Measurements from ENCODE around the gene ASPSCR1. TPM values are rescaled to one million over a fixed set of nuclear protein-coding genes. Genes with fewer than 3 reads are reported as not detected.
A peak's percentile ranks its signal among the peaks of the same experiment; 100 is the strongest.
"Not testable (repeated sequence)": the region's sequence is repeated elsewhere in the genome, so short reads cannot be mapped to it uniquely, and the experiment has no call there.

The ASPSCR1 gene
- total RNA-seq, 2 experiments from 2014 or later, result 34.4 to 35.1 TPM

DNA sequence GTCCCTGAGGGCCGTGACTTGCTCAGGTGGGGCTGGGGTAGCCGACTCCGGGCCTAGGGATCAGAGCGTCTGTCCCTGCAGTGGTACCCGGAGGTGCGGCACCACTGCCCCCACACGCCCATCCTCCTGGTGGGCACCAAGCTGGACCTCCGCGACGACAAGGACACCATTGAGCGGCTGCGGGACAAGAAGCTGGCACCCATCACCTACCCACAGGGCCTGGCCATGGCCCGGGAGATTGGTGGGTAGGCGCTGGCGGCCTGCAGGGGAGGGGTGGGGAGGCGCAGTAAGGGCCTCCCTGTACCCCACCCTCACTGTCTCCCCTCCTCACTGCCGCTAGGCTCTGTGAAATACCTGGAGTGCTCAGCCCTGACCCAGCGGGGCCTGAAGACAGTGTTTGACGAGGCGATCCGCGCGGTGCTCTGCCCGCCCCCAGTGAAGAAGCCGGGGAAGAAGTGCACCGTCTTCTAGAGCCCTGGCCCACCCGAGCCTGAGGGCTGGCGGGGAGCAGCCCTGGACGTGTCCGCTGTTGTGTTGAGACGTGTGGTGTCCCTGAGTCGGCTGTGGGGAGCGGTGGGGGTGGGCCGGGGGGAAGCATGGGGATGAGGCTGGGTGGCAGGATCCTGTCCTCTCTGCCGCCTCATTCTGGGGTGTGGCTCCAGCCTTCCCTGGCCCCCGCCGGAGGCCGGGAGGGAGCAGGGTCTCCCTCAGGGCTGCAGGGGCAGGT lies 56.1 kb downstream of the ASPSCR1 start:
- no peaks in the 10 kb centered on the region for H3K27me3 Mint-ChIP-seq
- POLR2A ChIA-PET, result no interaction called here
- ATAC-seq (ENCODE audit: low read depth) (no peak), DNase-seq (no peak)
- peaks cover 18% of the 10 kb centered on the region for H3K4me1 Mint-ChIP-seq
- H3K9me3 Mint-ChIP-seq, result no peaks in the 10 kb centered on the region
- H3K36me3 Mint-ChIP-seq, result peaks cover 13% of the 10 kb centered on the region
- H3K27ac Mint-ChIP-seq, result no peak overlapping the region
- no peak overlapping the region for H3K4me3 Mint-ChIP-seq

DNA sequence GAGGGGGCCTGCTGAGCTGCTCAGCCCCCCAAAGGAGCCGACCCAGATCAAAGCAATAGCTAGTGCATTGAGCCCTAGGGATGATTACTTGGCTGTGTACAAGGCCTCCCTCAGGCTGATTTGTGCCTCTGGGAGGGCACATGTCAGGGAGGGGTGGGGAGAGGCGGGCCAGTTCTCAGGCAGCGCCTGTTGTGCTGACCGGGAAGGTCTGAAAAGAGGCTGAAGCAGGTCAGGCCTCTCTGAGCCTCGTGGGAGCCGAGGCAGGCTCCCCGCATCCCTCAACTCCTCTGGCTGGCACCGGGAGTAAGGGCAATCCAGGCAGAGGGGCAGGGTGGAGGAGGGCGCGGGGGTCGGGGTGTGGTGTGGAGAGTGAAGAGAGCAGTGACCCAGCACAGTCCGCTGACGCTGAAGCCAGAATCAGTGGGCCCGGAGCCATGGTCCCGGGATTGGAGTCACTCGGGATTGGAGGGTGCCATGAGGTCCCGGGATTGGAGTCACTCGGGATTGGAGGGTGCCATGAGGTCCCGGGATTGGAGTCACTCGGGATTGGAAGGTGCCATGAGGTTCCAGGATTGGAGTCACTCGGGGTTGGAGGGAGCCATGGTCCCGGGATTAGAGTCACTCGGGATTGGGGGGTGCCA lies 57.1 kb downstream of the ASPSCR1 start:
- H3K27ac Mint-ChIP-seq, result no peak overlapping the region
- H3K27me3 Mint-ChIP-seq, result no peaks in the 10 kb centered on the region
- H3K4me1 Mint-ChIP-seq, result peaks cover 25% of the 10 kb centered on the region
- DNase-seq, result no peak
- H3K9me3 Mint-ChIP-seq, result no peaks in the 10 kb centered on the region
- H3K36me3 Mint-ChIP-seq, result peaks cover 12% of the 10 kb centered on the region
- ATAC-seq (ENCODE audit: low read depth), result no peak
- H3K4me3 Mint-ChIP-seq, result no peak overlapping the region
- POLR2A ChIA-PET, result interaction anchor here (1.0 kb wide), 1 partner anchor 64 kb away, joined by 4 read pairs; the partner anchor contains the start of gene FASN

DNA sequence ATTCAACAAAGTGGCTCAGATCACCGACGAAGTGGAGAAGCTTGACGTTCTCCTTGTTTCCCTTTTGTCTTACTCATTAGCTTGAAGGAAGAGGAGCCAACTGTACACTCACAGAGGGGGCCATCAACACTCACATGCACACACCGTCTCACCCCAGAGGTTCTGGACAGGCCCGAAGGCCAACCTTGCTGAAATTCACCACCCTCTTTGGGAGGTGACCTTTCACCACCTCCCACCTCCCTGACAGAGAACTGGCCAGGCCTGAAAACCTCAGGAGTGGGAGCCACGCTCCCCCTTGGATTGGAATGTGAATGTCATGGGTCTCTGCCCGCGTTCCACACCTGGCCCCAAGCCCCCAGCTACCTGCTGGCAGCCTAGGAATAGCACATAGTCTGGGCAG lies 58.1 kb downstream of the ASPSCR1 start:
- Mint-ChIP-seq H3K4me1 (peaks cover 21% of the 10 kb centered on the region), H3K27me3 (no peaks in the 10 kb centered on the region), H3K9me3 (no peaks in the 10 kb centered on the region), H3K36me3 (peaks cover 9% of the 10 kb centered on the region), H3K4me3 (peak overlapping the region; percentile 29), H3K27ac (no peak overlapping the region)
- no peak for DNase-seq
- POLR2A ChIA-PET, result interaction anchor here (0.7 to 1.0 kb wide), 2 partner anchors 13 to 63 kb away, joined by 3 to 4 read pairs; partner anchors contain the start of genes CENPX, FASN and LRRC45
- ATAC-seq (ENCODE audit: low read depth), result no peak

DNA sequence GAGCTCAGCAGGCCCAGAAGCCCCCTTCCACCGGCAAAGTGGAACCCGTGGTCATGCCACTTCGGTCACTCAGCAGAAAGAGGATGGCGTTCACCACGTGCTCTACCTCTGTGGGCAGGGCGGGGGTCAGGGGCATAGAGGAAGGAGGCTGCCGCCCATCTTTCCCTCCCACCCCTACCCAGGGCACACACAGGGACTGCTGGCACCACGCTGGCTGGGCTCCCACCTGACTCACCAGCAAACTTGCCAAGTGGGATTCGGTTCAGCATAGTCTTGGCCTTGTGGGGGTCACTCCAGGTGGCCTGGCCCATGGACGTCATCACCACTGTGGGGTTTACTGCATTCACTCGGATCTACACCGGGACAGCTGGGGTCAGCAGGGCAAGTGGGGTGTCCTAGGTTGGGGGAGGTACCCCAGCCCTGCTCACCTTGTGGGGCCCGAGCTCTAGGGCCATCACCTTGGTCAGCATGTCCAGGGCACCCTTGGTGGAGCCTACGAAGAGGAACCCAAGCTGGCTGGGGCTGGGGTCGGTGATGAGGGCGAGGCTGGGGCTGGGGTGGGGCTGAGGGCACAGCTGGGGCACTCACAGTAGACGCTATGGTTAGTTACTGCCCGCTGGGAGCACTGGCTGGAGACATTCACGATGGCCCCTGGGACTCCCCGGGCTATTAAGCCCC lies 58.7 kb downstream of the ASPSCR1 start:
- peaks cover 20% of the 10 kb centered on the region for H3K4me1 Mint-ChIP-seq
- no peaks in the 10 kb centered on the region for H3K9me3 Mint-ChIP-seq
- POLR2A ChIA-PET, result interaction anchor here (0.7 to 1.2 kb wide), 2 partner anchors 13 to 15 kb away, joined by 3 read pairs; partner anchors contain the start of genes CENPX and LRRC45
- H3K27me3 Mint-ChIP-seq, result no peaks in the 10 kb centered on the region
- peak overlapping the region; percentile 91 for H3K4me3 Mint-ChIP-seq
- H3K36me3 Mint-ChIP-seq, result peaks cover 9% of the 10 kb centered on the region
- DNase-seq (no peak), ATAC-seq (ENCODE audit: low read depth) (no peak)
- no peak overlapping the region for H3K27ac Mint-ChIP-seq

DNA sequence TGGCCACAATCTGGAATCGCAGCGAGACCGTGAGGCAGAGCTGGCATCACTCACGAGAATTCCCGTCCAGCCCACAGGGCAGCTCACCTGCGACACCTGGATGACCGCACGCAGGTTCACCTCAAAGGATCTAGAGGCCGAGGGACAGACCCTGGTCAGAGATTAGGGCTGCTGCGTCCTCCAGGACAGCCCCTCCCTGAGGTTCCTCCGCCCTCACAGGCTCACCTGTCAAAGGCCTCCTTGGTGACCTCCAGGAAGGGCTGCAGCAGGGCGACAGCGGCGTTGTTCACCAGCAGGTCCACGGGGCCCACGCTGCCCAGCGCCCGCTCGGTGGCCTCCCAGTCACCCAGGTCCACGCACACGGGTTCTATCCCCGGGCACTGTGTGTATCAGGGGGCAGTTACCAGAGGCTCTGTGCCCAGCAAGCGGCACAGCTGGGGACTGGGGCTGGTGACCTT lies 59.2 kb downstream of the ASPSCR1 start:
- no peak for ATAC-seq (ENCODE audit: low read depth)
- Mint-ChIP-seq H3K27ac (peak overlapping the region; percentile 54), H3K4me3 (peak overlapping the region; percentile 91), H3K27me3 (no peaks in the 10 kb centered on the region), H3K36me3 (peaks cover 9% of the 10 kb centered on the region), H3K4me1 (peaks cover 20% of the 10 kb centered on the region), H3K9me3 (no peaks in the 10 kb centered on the region)
- DNase-seq, result no peak
- POLR2A ChIA-PET, result interaction anchor here (1.2 to 1.6 kb wide), 2 partner anchors 14 to 266 kb away, joined by 3 to 4 read pairs; no protein-coding TSS in a partner anchor

DNA sequence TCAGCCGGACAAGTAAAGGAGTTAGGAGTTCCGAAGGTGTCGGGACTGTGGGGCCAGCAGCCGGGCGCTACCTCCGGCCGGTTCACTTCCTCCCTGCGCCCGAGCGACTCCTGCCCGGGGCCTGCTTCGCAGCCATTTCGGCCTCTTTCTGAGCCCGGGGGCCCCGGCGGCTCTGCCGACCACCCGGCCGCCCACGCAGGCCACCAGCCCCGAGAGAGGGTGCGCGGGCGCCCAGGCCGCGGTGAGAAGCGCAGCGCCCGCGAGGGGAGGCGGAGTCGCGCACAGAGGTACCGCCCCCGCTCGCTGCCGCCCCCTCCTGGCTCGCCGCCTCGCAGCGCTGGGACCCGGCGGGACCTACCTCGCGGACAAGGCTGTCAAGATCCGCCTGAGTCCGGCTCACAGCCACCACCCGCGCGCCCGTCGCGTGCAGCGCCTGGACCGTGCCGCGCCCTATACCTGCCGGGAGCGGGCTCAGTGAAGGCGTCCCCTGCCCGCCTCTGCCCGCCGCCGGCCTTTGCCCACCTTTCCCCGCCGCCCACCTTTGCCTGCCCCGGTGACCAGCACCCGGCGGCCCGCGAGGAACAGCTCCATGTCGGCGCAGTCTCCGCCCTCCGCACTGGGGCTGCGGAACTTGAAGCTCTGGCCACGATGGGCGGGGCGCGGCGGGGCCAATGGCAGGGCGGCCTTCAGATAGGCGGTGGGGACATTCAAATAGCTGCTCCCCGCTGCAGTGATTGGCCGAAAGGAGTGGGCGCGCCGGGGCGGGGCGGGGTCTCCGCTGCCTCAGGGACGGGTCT lies 59.9 kb downstream of the ASPSCR1 start, which contains the start of gene DCXR:
Gene DCXR, minus strand, starts transcription at position 606 of the 797 bp plus-strand sequence. Its CDS starts 15 bp downstream, at position 591.
- POLR2A ChIA-PET, result interaction anchor here (0.5 to 2.1 kb wide), 25 partner anchors 11 to 268 kb away, joined by 3 to 13 read pairs (median 4); partner anchors contain the start of genes ALYREF, ANAPC11, CENPX and DUS1L
- peaks cover 20% of the 10 kb centered on the region for H3K4me1 Mint-ChIP-seq
- peak; percentile 95 for ATAC-seq (ENCODE audit: low read depth)
- peak within 1 kb of the TSS; percentile 95 for H3K27ac Mint-ChIP-seq
- peaks cover 9% of the 10 kb centered on the region for H3K36me3 Mint-ChIP-seq
- H3K27me3 Mint-ChIP-seq, result no peaks in the 10 kb centered on the region
- DNase-seq, result peak; percentile 99
- H3K9me3 Mint-ChIP-seq, result no peaks in the 10 kb centered on the region
- H3K4me3 Mint-ChIP-seq, result peak within 1 kb of the TSS; percentile 91

DNA sequence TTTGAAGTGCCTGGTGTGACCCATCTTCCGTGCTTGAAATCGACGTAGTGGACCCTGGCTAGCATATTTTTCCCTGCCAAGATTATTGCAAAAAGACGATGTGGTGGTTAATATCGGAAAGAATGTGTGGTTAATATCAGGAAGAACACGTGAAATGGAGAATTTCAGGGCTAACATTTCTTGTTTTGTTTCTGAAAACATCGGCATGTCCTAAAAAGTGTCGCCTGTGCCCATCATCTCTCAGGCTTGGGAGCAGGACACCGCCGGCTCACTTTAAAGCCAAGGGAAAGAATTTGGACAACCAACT lies 60.4 kb downstream of the ASPSCR1 start:
- ATAC-seq (ENCODE audit: low read depth), result no peak
- H3K27me3 Mint-ChIP-seq, result no peaks in the 10 kb centered on the region
- DNase-seq, result no peak
- H3K27ac Mint-ChIP-seq, result peak overlapping the region; percentile 95
- peaks cover 20% of the 10 kb centered on the region for H3K4me1 Mint-ChIP-seq
- peaks cover 8% of the 10 kb centered on the region for H3K36me3 Mint-ChIP-seq
- H3K4me3 Mint-ChIP-seq, result peak overlapping the region; percentile 91
- POLR2A ChIA-PET, result interaction anchor here (0.5 to 2.1 kb wide), 24 partner anchors 10 to 267 kb away, joined by 3 to 13 read pairs (median 4); partner anchors contain the start of genes ALYREF, ANAPC11, CENPX and DUS1L
- H3K9me3 Mint-ChIP-seq, result no peaks in the 10 kb centered on the region

DNA sequence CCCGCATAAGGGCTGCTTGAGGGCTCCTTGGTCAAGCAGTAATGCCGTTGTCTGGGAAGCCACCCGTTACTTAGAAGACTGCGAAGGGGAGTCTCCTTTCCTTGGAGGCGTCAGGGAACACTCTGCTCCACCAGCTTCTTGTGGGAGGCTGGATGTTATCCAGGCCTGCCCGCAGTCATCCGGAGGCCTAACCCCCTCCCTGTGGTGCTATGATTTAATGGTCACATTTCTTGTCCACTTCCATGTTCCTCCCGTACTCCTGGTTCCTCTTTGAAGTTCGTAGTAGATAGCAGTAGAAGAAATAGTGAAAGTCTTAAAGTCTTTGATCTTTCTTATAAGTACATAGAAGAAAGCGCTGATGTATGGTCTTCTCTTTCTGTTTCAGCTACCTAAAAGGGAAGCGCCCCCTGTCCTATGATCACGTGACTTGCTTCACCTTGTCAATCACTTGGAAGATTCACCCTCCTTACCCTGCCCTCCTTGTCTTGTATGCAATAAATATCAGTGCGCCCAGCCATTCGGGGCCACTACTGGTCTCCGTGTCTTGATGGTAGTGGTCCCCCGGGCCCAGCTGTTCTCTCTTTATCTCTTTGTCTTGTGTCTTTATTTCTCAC lies 61.5 kb downstream of the ASPSCR1 start:
- DNase-seq; ATAC-seq (ENCODE audit: low read depth); H3K27ac Mint-ChIP-seq; H3K27me3 Mint-ChIP-seq; H3K36me3 Mint-ChIP-seq; H3K9me3 Mint-ChIP-seq: not testable (repeated sequence)
- Mint-ChIP-seq H3K4me1 (peaks cover 20% of the 10 kb centered on the region), H3K4me3 (peak overlapping the region; percentile 12)
- POLR2A ChIA-PET, result interaction anchor here (2.1 kb wide), 1 partner anchor 112 kb away, joined by 5 read pairs; no protein-coding TSS in a partner anchor

DNA sequence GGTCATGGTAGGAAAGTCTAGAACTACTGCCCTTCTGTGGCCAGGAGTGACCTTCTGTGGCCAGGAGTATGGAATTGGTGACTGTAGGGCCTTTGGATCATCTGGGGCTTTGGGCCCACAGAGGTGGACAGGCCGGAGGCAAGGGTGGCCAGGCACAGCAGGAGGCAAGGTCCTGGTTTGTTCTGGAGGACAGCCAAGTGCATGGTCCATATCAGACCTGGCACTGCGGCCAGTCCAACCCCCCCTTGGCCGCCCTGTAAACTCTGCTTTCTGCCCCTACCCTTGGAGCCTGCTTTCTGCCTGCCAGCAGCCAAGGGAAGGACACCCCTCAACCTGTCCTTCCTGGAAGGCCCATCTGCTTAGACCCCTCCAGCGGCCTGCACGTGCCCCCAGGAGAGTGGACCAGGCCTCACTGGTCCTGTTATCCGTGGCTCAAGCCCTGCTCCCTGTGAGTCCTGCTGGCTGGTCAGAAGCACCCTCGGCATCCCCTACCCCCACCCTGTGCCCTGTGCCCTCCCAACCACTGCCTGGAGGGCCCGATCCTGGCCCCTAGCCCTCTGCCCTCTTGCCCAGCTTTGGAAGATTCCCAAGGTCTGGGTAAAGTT lies 62.4 kb downstream of the ASPSCR1 start:
- H3K27me3 Mint-ChIP-seq, result no peaks in the 10 kb centered on the region
- no peak overlapping the region for H3K4me3 Mint-ChIP-seq
- H3K27ac Mint-ChIP-seq, result no peak overlapping the region
- ATAC-seq (ENCODE audit: low read depth) (no peak), DNase-seq (no peak)
- peaks cover 7% of the 10 kb centered on the region for H3K36me3 Mint-ChIP-seq
- H3K9me3 Mint-ChIP-seq, result no peaks in the 10 kb centered on the region
- H3K4me1 Mint-ChIP-seq, result peaks cover 20% of the 10 kb centered on the region
- POLR2A ChIA-PET, result no interaction called here

DNA sequence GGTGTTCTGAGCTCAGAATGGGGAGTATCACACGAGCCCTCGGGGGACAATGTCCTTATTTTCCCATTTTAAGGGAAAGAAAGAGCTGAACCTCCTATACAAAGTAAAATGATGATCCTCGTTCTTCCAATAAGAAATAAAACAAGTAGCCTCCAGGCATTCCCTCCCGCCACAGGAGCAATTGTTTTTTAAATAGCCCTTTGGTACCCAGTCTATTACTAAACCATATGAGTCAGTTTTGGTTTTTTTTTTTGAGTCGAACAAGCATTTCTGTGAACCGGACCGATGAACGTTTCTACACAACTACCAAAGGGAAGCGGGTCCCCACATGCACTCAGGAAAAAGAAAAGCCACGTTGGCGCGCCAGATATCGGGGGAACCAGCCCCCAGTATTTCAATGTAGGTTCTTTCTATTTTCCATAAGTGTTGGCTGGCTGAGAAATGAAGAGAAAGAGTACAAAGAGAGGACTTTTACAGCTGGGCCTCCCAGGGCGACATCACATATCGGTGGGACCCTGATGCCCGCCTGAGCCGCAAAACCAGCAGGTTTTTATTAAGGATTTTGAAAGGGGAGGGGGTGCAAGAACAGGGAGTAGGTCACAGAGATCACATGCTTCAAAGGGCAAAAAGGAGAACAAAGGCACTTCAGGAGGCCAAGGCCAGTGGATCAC lies 63.9 kb downstream of the ASPSCR1 start:
- POLR2A ChIA-PET, result interaction anchor here (0.8 to 1.7 kb wide), 2 partner anchors 18 to 188 kb away, joined by 4 read pairs; partner anchors contain the start of genes LRRC45 and SLC16A3
- H3K27ac Mint-ChIP-seq, result no peak overlapping the region
- no peaks in the 10 kb centered on the region for H3K27me3 Mint-ChIP-seq

DNA sequence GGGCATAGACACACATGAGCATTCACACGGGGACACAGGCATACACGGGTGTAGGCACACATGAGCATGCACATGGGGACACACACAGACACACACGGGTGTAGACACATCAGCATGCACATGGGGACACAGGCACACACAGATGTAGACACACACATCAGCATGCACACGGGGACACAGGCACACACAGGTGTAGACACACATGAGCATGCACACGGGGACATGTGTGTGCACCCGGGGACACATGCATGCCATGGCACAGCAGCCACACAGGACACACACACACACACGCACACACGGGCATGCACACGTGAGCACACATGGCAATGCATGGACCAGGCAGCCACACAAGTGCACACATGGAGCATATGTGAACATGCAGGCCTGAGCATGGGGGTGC lies 65.2 kb downstream of the ASPSCR1 start:
- POLR2A ChIA-PET, result interaction anchor here (1.0 kb wide), 1 partner anchor 54 kb away, joined by 3 read pairs; no protein-coding TSS in a partner anchor
- Mint-ChIP-seq H3K9me3 (no peaks in the 10 kb centered on the region), H3K4me1 (peaks cover 13% of the 10 kb centered on the region), H3K27me3 (no peaks in the 10 kb centered on the region), H3K4me3 (no peak overlapping the region), H3K27ac (no peak overlapping the region), H3K36me3 (peaks cover under 1% of the 10 kb centered on the region)
- no peak for ATAC-seq (ENCODE audit: low read depth)
- no peak for DNase-seq

More for the DNA sequence above, 63.9 kb downstream of the ASPSCR1 start:
- no peak for DNase-seq
- Mint-ChIP-seq H3K36me3 (no peaks in the 10 kb centered on the region), H3K4me3 (no peak overlapping the region), H3K9me3 (no peaks in the 10 kb centered on the region), H3K4me1 (peaks cover 12% of the 10 kb centered on the region)
- no peak for ATAC-seq (ENCODE audit: low read depth)
